ENCODE results near the gene IGFLR1. TPM values are rescaled to one million over a fixed set of nuclear protein-coding genes. Genes with fewer than 3 reads are reported as not detected.
A peak's percentile ranks its signal among the peaks of the same experiment; 100 is the strongest.
"Not testable (repeated sequence)": the region's sequence is repeated elsewhere in the genome, so short reads cannot be mapped to it uniquely, and the experiment has no call there.

Gene IGFLR1
- total RNA-seq, 1 experiment from 2014 or later = 1.6 TPM

- no peak for DNase-seq (ENCODE audit: extremely low read depth, low read depth)
Measured at GRCh38 chr19:35714601-35715354, 27.5 kb downstream of the IGFLR1 start.

DNA sequence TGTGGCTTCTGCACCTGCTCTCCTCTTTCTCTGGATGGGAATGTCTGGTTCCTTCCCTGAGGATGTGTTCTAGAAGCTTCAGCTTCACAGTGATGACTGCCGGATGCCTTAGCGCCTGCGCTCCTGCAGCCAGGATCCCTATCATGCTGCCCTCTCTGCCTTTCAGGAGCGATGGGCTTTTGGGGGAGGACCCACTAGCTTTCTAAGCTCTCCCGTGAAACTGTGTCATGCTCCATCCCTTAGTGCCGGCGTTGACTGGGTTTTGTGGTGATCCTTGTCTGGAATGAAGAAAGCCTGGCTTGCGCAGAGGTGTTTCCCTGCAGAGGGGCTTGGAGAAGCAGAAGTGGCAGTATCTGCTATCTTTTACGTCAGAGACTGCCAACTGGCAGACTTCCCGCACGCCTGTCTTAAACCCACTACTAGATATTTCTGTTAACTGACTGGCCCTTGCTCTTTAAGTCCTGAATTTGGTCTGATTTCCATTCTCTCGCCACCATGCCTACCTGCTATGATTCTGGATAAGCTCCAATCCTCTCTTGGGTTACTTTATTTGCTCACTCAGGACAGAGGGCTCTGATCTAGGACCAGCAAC, 28.3 kb downstream of the IGFLR1 start:
- no peak for DNase-seq (ENCODE audit: extremely low read depth, low read depth)

- DNase-seq (ENCODE audit: extremely low read depth, low read depth) = no peak
Measured at GRCh38 chr19:35713506-35713850, 28.8 kb downstream of the IGFLR1 start.

GRCh38 chr19:35712567-35713505, 29.4 kb downstream of the IGFLR1 start:
- no peak for DNase-seq (ENCODE audit: extremely low read depth, low read depth)

DNA sequence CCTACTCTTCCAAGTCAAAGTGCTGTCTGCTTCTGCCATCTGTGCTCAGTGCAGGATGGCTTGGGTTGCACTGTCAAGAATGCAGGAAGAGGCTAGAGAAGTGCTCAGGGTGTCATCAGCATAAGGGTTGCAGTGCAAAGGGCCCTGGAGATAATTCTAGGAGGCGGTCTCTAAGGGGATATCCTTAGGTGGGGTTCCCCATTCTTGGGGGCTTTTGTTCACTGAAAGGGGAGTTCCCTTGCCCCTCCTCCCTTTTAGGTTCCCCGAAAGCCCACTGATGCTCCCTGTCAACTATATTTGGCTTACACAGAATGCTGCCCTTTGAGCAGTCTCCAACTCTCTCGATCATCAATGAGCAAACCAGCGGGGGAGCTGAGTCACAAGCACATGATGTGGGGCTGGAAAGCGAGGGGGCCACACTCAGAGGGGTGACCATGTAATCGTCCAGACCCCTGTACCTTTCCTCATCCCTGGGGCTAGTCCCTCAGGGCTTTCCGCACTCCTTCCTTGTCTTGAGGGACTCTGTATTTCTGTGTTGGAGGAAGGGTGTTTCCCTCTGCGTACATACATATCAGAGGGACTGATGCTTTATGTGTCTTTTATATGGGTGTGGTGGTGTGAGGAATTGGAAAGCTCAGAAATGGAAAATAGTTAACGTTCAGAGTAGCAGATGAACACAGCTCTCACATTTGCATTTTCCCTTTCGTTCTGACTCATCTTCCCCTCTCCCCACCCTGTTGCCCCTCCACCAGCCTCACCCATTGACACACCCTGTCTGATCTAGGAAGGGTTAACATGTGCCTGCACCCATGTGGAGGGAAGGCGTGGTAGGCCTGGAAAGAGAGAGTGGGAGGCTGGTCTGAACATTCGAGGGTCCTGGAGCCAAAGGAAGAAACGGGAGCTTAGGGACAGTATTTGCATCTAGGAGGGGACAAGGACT, 31.2 kb downstream of the IGFLR1 start:
- no peak for DNase-seq (ENCODE audit: extremely low read depth, low read depth)

DNA sequence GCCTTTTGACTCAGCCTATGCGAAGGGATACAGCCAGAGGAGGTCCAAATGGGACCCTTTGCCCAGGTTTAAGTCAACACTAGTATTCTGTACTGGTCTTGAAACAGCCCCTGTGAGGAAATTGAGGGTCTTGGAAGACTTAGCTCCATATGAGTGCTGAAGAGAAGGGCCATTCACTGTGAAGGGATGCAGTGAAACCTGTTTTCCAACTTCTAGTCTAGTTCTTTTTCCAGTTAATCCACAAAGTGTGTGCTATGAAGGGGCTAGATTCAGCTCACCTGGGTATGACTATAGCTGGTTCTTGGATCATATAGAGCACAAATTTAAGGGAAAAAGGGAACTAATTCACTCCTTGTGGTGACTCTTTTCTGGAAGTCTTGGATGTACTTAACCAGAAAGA, 33.9 kb downstream of the IGFLR1 start:
- no peak for DNase-seq (ENCODE audit: extremely low read depth, low read depth)

DNA sequence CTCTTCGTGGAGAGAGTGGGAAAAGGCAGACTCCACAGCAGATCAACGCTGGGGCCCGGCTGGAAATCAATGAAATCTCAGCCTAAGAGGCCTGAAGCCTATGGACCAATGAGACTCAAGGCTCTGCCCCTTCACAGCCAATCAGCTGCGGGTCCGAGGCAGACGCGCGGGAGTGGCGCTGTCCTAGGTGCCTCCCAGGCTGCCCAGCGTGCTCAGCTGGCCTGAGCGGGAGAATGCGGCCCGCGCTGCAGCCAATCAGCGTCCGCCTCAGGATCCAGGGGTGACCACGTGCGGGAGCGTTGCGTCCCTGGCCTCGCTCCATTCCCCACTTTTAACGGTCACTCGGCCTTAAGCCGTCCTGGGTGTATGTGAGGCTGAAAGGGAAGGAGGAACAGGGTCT, 38.0 kb downstream of the IGFLR1 start, which contains the start of gene ZBTB32:
Gene ZBTB32 (plus strand): TSS at position 341 of the 400 bp plus-strand sequence. CDS start 10,069 bp downstream, outside the sequence.
- DNase-seq (ENCODE audit: extremely low read depth, low read depth) = no peak

GRCh38 chr19:35703343-35703742, 38.9 kb downstream of the IGFLR1 start:
- DNase-seq (ENCODE audit: extremely low read depth, low read depth) = no peak

DNA sequence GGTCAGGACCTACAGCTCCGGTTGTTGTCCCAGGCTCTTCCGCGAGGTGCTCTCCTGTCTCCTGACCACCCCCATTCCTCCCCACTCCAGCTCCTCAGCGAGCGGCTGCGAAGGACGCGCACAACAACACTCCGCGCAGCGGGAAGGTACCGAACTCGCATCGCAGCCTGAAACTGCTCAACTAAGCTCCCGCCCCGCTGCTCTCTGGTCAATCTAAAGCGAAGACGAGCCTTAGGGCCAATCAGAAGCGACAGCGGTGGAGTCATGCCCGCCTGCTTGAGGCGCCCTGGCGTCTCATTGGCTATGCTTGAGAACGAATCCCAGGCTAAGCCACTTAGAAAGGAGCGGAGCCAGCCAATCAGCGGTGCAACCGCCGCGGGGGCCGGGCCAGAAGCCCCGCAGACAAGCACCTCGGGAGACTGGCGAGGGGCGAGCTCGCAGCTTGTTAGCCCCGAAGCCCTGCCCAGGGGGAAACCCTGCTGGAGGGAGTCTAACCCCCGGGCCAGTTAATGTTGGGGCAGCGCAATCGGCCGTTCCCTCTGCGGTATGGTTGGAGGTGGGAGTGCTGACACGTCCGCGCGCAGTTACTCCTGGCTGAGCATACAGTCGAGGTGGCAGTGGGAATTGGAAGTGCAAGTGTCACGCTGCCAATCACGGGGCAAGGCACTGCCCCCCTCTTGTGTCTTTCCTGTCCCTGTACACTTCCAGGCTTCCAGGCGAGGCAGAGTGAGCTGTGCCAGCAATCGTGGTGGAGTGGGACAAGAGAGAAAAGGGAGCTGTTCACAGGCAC, 39.8 kb downstream of the IGFLR1 start:
- peak; percentile 98 for DNase-seq (ENCODE audit: extremely low read depth, low read depth)

- DNase-seq (ENCODE audit: extremely low read depth, low read depth) = no peak
Measured at GRCh38 chr19:35696835-35697234, 45.4 kb downstream of the IGFLR1 start.

DNA sequence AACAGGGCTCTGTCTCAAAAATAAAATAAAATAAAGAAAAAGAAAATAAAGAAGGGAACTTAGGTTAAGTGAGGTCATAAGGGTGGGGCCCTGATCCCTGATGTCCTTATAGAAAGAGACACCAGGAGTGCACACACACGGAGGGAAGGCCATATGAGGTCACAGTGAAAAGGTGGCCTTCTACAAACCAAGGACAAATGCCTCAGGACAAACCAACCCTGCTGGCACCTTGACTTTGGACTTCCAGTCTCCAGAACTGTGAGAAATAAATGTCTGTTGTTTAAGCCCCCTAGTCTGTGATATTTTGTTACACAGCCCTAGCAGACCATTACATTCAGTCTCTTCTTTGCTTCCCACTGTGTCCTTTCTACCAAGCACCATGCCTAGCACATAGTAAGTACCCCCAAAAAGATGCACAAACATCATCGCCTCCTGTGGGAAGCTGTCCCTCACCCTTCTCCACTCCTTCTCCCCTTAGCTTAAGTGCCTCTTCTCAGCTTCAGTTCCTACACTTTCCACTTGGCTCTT, 46.3 kb downstream of the IGFLR1 start:
- no peak for DNase-seq (ENCODE audit: extremely low read depth, low read depth)

DNA sequence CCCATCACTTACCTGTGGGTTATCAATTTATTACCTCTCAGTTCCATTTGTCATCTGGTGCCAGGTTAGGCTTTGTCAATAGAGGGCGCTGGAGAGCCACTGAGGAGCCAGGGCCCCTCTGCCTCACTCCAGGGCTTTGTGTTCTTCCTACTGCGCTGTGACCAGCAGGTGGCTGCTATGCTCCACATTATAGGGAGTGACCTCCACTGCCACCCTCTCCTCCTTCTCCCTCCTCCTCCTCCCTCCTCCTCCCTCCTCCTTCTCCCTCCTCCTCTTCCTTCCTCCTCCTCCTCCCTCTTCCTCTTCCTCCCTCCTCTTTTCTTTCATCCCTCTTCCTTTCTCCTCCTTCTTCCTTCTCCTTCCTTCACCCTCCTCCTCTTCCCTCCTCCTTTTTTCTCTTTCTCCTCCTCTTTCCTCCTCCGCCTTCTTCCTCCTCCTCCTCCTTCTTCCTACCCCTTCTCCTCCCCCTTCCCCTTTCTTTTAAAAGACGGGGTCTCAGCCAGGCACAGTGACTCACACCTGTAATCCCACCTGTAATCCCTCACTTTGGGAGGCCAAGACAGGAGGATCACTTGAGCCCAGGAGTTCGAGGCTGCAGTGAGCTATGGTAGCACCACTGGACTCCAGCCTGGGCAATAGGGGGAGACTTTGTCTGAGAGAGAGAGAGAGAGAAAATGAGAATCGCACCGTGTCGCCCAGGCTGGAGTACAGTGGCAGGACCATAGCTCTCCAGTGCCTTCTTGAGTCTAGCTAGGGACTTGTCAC, 48.2 kb downstream of the IGFLR1 start:
- peak; percentile 92 for DNase-seq (ENCODE audit: extremely low read depth, low read depth)

GRCh38 chr19:35693422-35693821, 48.8 kb downstream of the IGFLR1 start:
- no peak for DNase-seq (ENCODE audit: extremely low read depth, low read depth)

GRCh38 chr19:35692010-35692409, 50.2 kb downstream of the IGFLR1 start:
- no peak for DNase-seq (ENCODE audit: extremely low read depth, low read depth)

- DNase-seq (ENCODE audit: extremely low read depth, low read depth) = not testable (repeated sequence)
Measured at GRCh38 chr19:35691106-35691505, 51.1 kb downstream of the IGFLR1 start.

DNA sequence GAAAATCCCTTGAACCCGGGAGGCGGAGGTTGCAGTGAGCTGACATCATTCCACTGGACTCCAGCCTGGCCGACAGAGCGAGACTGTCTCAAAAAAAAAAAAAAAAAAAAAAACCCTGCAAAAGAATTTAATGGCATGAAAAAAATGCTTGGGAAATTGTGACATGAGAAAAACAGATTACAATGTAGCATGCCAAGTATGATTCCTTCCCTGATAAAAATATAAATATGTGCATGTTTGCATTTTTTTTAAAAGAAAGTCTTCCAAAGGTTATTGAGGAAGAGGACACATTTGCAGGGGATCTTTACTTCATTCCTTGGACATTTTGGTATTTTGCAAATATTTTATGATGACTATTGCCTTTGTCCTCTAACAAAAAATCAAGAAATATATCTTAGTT, 52.4 kb downstream of the IGFLR1 start:
- DNase-seq (ENCODE audit: extremely low read depth, low read depth) = no peak

Measured in NCI-H460 (cell line).